NCI-H82 treated with DMSO at 0.1 percent for 48 hours (cell line): ENCODE data around the gene PCDH9.
A peak's percentile ranks its signal among the peaks of the same experiment; 100 is the strongest.

Experiments used
- DNase-seq: peaks from one replicate; lab custom pipeline; 2025; ENCODE audit not compliant: unreplicated experiment; lab: John Stamatoyannopoulos, UW

Gene PCDH9

GRCh38 chr13:67090856-67091255 lies 139.3 kb downstream of the PCDH9 start:
- DNase-seq: no peak

GRCh38 chr13:67087527-67087926 lies 142.6 kb downstream of the PCDH9 start:
- no peak for DNase-seq

GRCh38 chr13:67086260-67086659 lies 143.9 kb downstream of the PCDH9 start:
- DNase-seq: no peak

GRCh38 chr13:67084066-67084465 lies 146.1 kb downstream of the PCDH9 start:
- DNase-seq: no peak

- no peak for DNase-seq
Measured at GRCh38 chr13:67083519-67083918, 146.6 kb downstream of the PCDH9 start.

- no peak for DNase-seq
Measured at GRCh38 chr13:67080351-67080750, 149.8 kb downstream of the PCDH9 start.

GRCh38 chr13:67078062-67078461 lies 152.1 kb downstream of the PCDH9 start:
- no peak for DNase-seq

GRCh38 chr13:67077132-67077531 lies 153.0 kb downstream of the PCDH9 start:
- no peak for DNase-seq

GRCh38 chr13:67076378-67076777 lies 153.8 kb downstream of the PCDH9 start:
- no peak for DNase-seq

- peak; percentile 54 for DNase-seq
Measured at GRCh38 chr13:67075239-67075638, 154.9 kb downstream of the PCDH9 start.

GRCh38 chr13:67071918-67072598 lies 158.1 kb downstream of the PCDH9 start:
- DNase-seq: no peak

- no peak for DNase-seq
Measured at GRCh38 chr13:67070306-67070705, 159.8 kb downstream of the PCDH9 start.

GRCh38 chr13:67069117-67069767 lies 160.9 kb downstream of the PCDH9 start:
- peak; percentile 88 for DNase-seq

GRCh38 chr13:67064920-67065319 lies 165.2 kb downstream of the PCDH9 start:
- no peak for DNase-seq

- no peak for DNase-seq
Measured at GRCh38 chr13:67063036-67063435, 167.1 kb downstream of the PCDH9 start.

GRCh38 chr13:67062160-67062559 lies 168.0 kb downstream of the PCDH9 start:
- no peak for DNase-seq

- no peak for DNase-seq
Measured at GRCh38 chr13:67061750-67062149, 168.4 kb downstream of the PCDH9 start.

- DNase-seq: peak; percentile 48
Measured at GRCh38 chr13:67052550-67053490, 177.3 kb downstream of the PCDH9 start.

GRCh38 chr13:67049744-67050143 lies 180.4 kb downstream of the PCDH9 start:
- DNase-seq: no peak

- no peak for DNase-seq
Measured at GRCh38 chr13:67048821-67049150, 181.3 kb downstream of the PCDH9 start.

- no peak for DNase-seq
Measured at GRCh38 chr13:67048084-67048820, 181.9 kb downstream of the PCDH9 start.
